Upper lobe of right lung (tissue), 1 donor: ENCODE data around the gene SLC25A41. TPM values are rescaled to one million over a fixed set of nuclear protein-coding genes. Genes with fewer than 3 reads are reported as not detected.

Experiments
- ATAC-seq: fragments of 200-7000 bp; cut with Tn5 transposase; one replicate; pipeline ENCODE4 v1.9.1; 2020; ENCODE audit warnings: mild to moderate bottlenecking, moderate library complexity
- DNase-seq: peaks from one replicate; pipeline ENCODE4 v3.0.0-alpha.2; 2020
- H3K27ac ChIP-seq: fragments of 200-600 bp; one replicate; pipeline ENCODE4 v1.8.0; 2022
- H3K27me3 ChIP-seq: fragments of 200-600 bp; one replicate; pipeline ENCODE4 v1.8.0; 2022; ENCODE audit warnings: mild to moderate bottlenecking
- H3K36me3 ChIP-seq: fragments of 200-600 bp; one replicate; pipeline ENCODE4 v1.8.0; 2022
- H3K4me1 ChIP-seq: fragments of 200-600 bp; one replicate; pipeline ENCODE4 v1.8.0; 2022
- H3K4me3 ChIP-seq: fragments of 200-600 bp; one replicate; pipeline ENCODE4 v1.8.0; 2022; ENCODE audit warnings: mild to moderate bottlenecking
- H3K9me3 ChIP-seq: fragments of 200-600 bp; one replicate; pipeline ENCODE4 v1.8.0; 2022
- CTCF ChIP-seq: fragments of 200-600 bp; IDR thresholded peaks from one replicate; pipeline ENCODE4 v1.8.0; 2022; ENCODE audit warnings: antibody characterized with exemption
- intact Hi-C: fragments of 100-400 bp; cut with DNase I; formaldehyde crosslinking; loops from one replicate; pipeline ENCODE4 v1.11.0; 2022
- total RNA-seq: library from RNA; stranded (reverse); fragmentation: NEBNext Ultra II Directional; extraction: Animal tissue kit (Norgen Biotek cat#: 25700); gene quantifications from one replicate; pipeline ENCODE4 v1.2.1, GENCODE V29; 2021
- donor health status: DM: no; HTN: yes; CAD: no; lungs with severe emphysema.

SLC25A41 gene
- total RNA-seq, 1 donor from 2014 or later, result not detected

GRCh38 chr19:6466526-6467248 lies 33.1 kb upstream of the SLC25A41 start:
- no peaks in the 10 kb centered on the region for H3K36me3 ChIP-seq
- ATAC-seq (no peak), DNase-seq (no peak)
- intact Hi-C loops, result no loop called here
- H3K9me3 ChIP-seq, result no peaks in the 10 kb centered on the region
- TF ChIP-seq CTCF, result no peak
- peaks cover 11% of the 10 kb centered on the region for H3K27me3 ChIP-seq
- H3K4me3 ChIP-seq, result no peak overlapping the region
- H3K4me1 ChIP-seq, result no peaks in the 10 kb centered on the region
- no peak overlapping the region for H3K27ac ChIP-seq

GRCh38 chr19:6465663-6466062 lies 32.1 kb upstream of the SLC25A41 start:
- H3K27me3 ChIP-seq, result peaks cover 11% of the 10 kb centered on the region
- DNase-seq (no peak), ATAC-seq (no peak)
- H3K4me3 ChIP-seq, result no peak overlapping the region
- intact Hi-C loops, result no loop called here
- H3K27ac ChIP-seq, result no peak overlapping the region
- no peaks in the 10 kb centered on the region for H3K4me1 ChIP-seq
- no peaks in the 10 kb centered on the region for H3K36me3 ChIP-seq
- TF ChIP-seq CTCF, result no peak
- no peaks in the 10 kb centered on the region for H3K9me3 ChIP-seq

GRCh38 chr19:6465006-6465405 lies 31.4 kb upstream of the SLC25A41 start:
- Histone ChIP-seq H3K9me3 (no peaks in the 10 kb centered on the region), H3K4me1 (no peaks in the 10 kb centered on the region), H3K27ac (no peak overlapping the region), H3K4me3 (peak overlapping the region; percentile 54), H3K27me3 (peaks cover 11% of the 10 kb centered on the region), H3K36me3 (no peaks in the 10 kb centered on the region)
- ATAC-seq, result peak; percentile 41
- DNase-seq, result peak; percentile 71
- intact Hi-C loops, result no loop called here
- TF ChIP-seq CTCF, result no peak

GRCh38 chr19:6464070-6464873 lies 30.7 kb upstream of the SLC25A41 start, which contains the start of gene CRB3:
CRB3 (plus strand) TSS chr19:6464271; CDS start chr19:6464702, 431 bp downstream.
- intact Hi-C loops, result no loop called here
- H3K27ac ChIP-seq, result peak within 1 kb of the TSS; percentile 75
- H3K9me3 ChIP-seq, result no peaks in the 10 kb centered on the region

More at GRCh38 chr19:6464070-6464873, 30.7 kb upstream of the SLC25A41 start, which contains the start of gene CRB3:
- Histone ChIP-seq H3K4me1 (peaks cover under 1% of the 10 kb centered on the region), H3K27me3 (peaks cover 11% of the 10 kb centered on the region), H3K36me3 (no peaks in the 10 kb centered on the region), H3K4me3 (peak within 1 kb of the TSS; percentile 54)
- ATAC-seq (peak; percentile 67), DNase-seq (peak; percentile 96)
- no peak for TF ChIP-seq CTCF
